GM12872 (cell line): ENCODE results near the gene ZNF385C.

ENCODE experiments used
- CTCF ChIP-seq: IDR thresholded peaks from 3 replicates; pipeline ENCODE4 v1.5.1; 2011; ENCODE audit warnings: low read depth, mild to moderate bottlenecking, low read length, moderate library complexity; ENCODE audit not compliant: insufficient read depth

ZNF385C gene

GRCh38 chr17:42135664-42136653, 37.7 kb upstream of the ZNF385C start:
- no peak for TF ChIP-seq CTCF

DNA sequence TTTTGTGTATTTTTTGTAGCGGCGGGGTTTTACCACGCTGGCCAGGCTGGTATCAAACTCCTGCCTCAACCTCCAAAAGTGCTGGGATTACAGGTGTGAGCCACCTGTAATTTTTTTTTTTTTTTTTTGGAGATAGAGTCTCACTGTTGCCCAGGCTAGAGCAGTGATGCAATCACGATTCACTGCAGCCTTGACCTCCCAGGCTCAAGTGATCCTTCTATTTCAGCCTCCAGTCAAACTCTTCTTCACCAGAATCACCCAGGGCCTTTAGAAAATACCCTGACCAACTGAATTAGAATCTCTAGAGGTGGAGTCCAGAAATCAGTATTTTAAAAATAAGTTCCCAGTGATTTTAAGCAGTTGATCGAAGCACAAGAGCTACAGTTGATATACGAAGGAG, 36.9 kb upstream of the ZNF385C start:
- no peak for TF ChIP-seq CTCF

GRCh38 chr17:42133461-42134041, 35.3 kb upstream of the ZNF385C start:
- TF ChIP-seq CTCF, result no peak

- no peak for TF ChIP-seq CTCF
Measured at GRCh38 chr17:42132941-42133340, 34.7 kb upstream of the ZNF385C start.

GRCh38 chr17:42131981-42132432, 33.7 kb upstream of the ZNF385C start:
- TF ChIP-seq CTCF, result no peak

- no peak for TF ChIP-seq CTCF
Measured at GRCh38 chr17:42131232-42131631, 33.0 kb upstream of the ZNF385C start.

DNA sequence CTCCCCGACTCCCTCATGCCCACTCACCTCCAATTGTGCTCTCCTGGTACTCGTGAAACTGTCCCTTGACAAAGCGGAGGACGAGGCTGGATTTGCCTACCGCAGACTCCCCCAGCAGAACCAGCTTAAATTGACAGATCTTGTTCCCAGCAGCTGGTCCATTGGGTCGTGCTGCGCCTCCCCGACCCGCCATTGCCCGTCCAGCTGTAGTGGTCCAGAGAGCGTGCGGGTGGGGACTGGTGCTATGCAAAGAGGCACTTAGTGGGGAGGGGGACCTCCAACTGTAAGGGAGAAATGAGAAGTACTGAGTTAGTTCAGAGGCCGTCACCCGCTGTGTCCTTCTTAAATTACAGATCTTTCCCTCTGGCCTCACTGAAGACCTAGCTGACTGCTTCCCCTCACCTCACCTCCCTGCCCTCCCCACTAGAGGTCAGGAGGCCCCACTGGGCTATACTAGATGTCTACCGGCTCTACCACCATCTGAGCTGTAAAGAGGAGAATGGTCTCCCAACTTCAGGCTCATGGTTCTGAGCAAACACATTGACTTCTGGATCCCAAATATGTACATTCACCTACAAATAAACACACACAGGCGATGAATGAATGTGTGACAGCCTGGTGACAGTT, 32.1 kb upstream of the ZNF385C start:
- TF ChIP-seq CTCF, result no peak
